GM19351 (cell line): ENCODE data around the gene HIPK4.
"Not testable (repeated sequence)": the region's sequence is repeated elsewhere in the genome, so short reads cannot be mapped to it uniquely, and the experiment has no call there.

Source experiments
- ATAC-seq: cut with Tn5 transposase; IDR thresholded peaks from one replicate; pipeline ENCODE4 v1.9.1; 2021; ENCODE audit warnings: mild to moderate bottlenecking, moderate library complexity; ENCODE audit not compliant: unreplicated experiment

Gene HIPK4

DNA sequence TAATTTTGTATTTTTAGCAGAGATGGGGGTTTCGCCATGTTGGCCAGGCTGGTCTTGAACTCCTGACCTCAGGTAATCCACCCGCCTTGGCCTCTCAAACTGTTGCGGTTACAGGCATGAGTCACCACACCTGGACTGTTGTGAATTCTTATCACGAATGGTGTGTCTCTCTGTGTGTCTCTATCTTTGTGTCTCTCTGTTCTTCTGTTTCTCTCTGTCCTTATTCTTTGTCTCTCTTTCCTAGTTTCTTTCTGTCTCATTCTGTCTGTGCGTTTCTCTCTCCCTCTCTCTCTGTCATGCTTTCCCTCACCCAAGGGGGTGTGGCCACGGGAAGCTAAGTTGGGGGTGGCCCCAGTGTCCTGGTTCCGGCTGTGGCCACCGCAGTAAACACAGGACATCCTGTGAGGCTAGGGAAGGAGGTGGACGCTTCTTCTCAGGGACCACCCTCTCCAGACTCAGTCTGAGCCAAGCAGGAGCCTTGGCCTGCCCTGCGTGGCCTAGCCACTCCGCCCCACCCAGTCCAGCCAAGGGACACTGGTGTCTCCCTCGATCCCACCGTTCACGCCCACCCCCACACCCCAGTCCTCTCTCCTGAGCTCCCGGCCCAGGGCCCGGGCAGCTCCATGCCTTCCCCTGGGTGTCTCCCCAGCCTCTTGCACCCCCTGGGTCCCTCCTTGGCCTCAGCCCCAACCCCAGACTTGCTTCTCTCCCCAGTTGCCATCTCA lies 27.1 kb upstream of the HIPK4 start:
- ATAC-seq: no peak

DNA sequence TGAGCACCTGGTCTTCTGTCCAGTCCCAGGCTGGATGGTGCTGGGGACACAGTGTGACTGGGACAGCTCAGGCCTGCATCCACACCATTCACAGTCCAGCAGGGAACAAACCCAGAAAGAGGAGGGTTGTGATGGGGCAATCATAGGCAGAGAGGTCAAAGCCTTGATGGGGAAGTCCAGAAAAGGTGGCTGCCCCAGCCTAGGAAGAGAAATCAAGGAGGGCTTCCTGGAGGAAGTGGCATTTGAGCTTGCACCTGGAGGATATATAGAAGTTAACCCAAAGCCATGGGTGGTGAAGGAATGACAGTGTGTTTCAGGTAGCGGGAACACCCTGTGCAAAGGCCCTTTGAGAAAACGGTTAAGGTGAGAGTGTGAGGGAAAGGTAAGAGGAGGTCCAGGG lies 25.8 kb upstream of the HIPK4 start:
- ATAC-seq: no peak

DNA sequence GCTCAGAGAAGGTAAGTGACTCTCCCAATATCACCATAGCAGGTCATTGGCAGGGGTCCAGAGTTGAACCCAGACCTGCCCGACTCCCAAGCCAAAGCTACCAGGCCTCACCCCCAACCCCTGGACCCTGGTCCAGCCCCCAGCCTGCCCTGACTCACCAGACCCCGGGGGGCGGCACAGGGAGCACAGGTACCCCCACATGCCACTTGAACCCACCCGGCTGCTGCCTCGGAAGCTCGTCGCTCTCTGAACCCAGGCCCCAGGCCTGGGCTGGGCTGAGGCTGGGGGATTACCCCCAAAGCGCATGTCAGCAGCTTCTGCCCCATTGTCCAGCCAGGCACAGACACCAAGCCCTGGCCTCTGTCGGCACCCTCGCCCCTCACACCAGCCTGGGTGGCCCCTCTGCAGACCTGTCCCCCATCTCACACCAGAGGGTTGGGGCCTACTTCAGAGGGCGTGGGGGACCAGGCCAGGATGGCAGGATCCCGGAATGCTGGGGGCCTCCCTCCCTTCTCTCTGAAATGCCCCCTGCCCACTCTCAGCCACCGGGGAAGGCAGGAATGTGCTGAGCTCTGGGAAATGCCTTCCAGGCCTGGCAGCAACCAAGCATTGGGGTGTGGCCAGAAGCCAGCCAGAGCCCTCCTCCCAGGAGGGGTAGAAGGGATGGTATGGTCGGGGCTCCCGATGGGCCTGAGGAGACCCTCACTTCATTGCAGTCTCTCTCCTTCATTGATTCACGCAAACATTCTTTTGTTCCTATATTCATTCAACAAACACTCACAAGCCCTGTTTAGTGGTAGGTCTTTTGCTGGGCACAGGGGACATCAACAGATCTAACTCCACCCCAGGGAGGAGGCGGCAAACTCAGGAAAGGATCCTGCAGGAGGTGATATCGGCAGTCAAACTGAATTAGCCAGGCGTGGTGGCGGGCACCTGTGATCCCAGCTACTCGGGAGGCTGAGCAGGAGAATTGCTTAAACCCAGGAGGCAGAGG lies 24.9 kb upstream of the HIPK4 start:
- ATAC-seq: no peak

DNA sequence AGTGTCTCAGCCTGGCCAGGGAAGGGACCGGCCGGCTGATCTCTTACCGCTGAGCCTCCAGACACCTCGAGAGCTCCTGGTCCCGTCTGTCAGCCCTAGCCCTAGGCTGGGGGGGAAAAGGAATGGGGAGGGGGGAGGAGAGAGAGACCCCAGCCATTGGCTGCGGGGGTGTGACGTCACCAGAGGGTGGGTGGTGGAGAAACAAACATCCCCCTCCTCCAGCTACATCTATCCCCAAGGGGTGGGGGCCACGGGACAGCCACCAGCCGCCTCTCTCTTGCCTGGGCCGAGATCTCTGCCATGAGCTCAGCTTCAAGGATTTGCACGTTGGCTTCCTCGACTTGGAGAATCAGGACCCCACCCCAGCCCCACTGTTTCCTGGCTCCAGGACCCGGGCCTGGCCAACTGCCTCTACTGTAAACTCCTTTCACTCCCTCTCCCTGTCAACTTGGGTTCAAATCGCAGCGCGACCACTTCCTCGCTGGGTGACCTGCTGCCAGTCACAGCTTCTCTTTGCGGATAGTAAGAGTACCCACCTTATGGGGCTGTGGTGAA lies 23.4 kb upstream of the HIPK4 start, which contains the start of gene PRX:
Gene PRX (minus strand): TSS at position 88 of the 555 bp plus-strand sequence. CDS start 5,446 bp downstream, outside the sequence.
- ATAC-seq: no peak

DNA sequence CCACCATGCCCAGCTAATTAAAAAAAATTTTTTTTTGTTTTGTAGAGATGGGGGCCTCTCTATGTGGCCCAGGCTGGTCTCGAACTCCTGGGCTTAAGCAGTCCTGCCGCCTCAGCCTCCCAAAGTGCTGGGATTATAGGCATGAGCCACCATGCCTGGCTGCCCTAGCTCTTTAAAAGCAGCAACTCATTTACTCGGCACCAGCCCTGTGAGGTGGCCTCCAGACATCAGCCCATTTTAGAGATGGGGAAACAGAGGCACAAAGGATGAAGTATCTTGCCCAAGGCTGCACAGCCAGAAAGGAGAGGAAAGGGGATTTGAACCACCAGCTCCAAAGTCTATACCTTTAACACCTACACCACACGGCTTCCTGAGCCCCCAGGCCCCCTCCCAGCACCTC lies 22.9 kb upstream of the HIPK4 start:
- ATAC-seq: no peak

DNA sequence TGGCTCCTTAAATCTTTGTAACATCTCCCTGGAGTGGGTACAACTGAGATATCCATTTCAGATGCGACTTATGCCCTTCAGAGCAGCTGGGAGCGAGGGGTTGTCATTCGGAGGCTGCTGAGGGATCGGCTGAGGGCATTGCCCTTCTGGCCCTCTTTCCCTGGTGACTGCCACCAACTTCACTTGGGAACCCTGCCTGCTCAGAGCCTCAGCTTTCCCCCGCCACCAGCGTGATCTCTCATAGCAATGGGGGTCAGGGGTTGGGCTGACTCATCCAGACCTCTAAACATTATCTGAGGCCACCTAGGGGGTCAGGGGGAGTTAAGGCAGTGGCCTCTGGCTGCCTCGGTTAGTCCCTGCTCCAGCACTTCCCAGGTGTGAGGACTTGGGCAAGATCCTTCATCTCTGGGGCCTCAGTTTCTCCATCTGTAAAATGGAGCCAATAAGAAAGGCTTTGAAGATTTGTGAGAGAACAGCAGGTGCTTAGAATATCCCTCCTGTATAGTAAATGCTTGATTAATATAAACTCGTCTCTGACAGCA lies 22.0 kb upstream of the HIPK4 start:
- ATAC-seq: no peak

DNA sequence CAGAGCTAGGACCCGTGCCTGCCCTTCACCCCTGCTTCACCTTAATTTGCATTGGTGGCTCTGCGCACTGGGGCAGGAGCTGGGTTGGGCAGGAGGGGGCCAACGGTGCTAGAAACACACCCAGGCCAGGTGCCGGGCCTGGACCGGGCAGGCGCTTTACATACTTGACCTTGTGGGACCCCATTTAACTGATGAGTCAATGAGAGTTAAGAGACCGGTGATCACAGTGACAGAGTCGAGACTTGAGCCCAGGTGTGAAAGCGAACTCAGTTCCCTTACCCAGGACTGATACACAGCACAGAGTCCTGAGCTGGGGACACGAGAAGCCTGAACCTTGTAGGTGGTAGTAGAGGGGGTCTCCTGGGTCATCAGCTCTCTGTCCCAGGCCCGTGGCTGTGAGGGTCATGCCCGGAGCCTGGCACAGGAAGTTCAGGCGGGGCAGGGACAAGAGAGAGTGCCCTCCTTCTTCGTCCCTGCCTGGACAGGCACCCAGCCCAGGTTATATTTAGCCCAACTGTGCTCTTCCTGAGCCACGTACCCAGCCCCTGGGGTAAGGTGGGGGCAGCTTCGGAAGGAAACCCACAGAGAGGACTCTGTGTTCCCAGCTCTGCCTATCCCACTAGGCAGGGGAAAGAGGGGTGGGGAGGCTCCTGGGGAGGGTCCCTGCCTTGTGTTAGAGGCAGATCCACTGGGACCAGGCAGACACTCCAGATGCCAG lies 21.3 kb upstream of the HIPK4 start:
- no peak for ATAC-seq

DNA sequence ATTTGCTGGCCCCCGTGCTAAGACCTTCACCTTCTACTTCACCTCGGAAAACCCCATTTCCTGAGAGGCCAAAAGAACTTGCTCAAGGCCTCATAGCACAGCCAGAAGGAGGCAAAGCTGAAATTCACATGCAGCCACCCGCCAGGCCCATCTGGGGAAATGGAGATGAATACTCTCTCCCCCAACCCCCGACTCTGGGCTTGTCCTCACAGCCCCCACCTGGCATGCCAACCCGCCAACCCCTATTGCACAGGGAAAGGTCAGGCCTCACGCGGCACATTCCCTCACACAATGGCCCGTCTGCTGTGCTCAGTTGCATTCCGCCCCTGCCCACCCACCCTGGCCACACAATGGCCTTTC lies 20.0 kb upstream of the HIPK4 start:
- ATAC-seq: no peak

DNA sequence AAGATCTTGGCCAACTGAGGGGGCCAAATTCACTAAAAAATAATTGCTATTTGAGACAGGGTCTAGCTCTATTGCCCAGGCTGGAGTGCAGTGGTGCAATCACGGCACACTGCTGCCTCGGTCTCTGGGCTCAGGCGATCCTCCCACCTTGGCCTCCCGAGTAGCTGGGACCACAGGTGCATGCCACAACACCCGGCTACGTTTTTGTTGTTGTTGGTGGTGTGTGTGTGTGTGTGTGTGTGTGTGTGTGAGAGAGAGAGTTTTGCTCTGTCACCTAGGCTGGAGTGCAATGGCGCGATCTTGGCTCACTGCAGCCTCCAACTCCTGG lies 18.6 kb upstream of the HIPK4 start:
- ATAC-seq: not testable (repeated sequence)

DNA sequence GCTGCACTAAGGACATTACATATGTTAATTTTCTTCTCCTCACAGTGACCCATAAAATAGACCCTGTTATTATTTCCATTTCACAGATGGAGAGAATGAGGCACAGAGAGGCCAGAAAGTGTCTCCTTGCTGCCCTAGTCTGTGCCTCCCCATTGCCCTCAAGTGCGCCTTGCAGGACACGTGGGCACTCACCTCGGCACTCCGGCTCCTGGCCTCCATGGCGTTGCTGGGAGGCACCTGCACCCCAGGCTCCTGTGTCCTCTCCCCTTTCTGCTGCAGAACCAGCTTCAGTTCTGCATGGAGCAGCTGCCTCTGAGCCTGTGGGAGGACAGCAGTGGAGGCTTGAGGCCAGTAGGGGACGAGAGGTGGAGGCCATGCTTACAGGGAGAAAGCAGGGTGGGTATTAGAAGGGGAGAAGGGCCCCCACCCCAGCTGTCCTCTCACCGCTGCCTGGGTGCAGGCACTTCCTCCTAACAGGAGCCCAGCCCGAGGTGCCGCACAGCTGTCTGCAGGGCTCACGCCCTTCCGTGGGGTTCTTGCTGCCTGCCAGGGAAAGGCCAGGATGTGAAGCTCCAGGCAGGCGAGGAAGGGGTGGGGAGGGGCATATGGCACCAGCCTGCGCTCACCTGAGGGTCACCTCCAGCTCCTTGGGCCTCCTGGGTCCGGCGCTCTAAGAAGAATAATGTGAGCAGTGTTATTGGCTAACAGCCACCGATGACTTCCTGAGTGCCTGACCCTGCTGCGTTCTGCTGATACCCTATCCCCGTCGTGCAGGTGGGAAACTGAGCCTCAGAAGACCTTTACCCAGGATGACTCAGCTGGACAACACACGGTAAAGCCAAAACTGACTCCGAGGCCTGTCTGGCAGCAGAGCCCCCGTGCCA lies 18.0 kb upstream of the HIPK4 start:
- no peak for ATAC-seq

DNA sequence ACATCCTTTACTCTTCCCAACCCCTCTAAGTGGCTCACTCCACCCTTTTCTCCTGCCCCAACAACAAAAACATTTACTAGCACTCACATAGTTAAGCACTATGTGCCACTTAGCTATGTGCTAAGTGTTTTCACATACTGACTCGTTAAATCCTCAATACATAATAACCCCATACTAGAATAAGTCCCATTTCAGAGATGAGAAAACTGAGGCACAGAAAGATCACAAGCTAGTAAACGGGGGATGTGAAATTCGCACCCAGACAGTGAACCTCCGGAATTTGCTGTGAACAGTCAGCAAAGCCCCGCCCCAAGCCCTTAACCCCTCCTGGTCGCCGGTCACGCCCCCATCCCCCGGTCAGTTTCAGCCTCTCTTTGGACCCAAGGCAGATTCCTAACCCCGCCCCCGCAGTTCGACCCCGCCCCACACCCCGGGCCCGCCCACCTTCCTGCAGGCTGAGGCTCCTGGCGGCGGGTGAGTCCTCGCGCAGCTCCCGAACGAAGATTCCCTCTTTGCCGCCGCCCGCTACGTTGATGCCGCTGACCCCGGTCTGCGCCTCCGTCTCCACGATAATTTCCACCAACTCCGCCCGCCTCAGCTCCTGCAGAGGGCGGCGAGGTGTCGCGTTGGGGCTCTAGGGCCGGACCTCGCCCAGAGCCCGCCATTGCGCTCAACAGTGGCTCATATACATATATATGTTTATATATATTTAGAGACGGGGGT lies 13.4 kb upstream of the HIPK4 start:
- peak; percentile 69 for ATAC-seq

DNA sequence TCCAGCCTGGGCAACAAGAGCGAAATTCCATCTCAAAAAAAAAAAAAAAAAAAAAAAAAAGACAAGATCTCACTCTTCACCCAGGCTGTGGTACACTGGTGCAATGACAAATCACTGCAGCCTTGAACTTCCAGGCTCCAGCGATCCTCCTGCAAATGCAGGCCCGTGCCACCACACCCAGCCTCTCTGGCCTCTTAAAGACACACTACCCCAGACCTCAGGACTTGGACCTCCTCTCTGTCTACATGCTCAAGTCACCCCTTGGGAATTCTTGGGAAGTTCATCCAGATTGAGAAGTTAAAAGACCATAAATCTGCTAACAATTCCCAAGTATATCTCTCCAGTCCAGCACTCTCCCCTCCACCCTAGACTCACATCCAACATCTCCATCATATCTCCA lies 10.6 kb upstream of the HIPK4 start:
- no peak for ATAC-seq

DNA sequence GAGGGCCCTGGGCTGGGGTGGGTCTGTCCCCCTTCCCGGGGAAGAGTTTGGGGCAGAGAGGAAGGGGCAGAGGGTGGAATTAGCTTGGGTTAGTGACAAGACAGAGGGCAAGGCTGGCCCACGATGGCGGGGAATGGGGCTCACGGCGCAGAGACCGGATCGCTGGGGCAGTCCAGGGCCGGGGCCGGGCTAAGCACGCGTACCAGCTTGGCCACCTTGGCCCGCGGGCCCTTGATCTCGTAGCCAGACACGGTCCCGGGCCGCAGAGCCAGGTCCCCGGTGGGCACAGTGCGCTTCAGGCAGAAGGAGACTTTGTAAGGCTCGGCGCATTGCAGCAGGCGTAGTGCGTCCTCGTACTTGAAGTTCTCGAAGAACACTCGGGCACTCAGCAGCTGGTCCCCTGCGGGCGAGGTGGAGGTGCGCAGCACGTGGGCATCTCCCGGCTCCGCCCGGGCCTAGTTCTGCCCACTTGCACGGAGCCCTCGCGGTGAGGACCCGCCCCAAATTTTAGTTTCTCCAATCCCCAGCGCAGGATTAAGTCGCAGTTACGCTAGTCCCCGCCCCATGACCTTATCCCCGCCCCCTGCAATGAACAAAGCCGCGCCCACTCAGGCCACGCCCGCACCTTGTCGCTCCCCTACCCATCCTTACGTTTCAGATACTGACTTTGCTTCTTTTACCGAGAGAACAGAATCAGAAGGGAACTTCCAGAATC lies 8.6 kb upstream of the HIPK4 start:
- ATAC-seq: no peak

DNA sequence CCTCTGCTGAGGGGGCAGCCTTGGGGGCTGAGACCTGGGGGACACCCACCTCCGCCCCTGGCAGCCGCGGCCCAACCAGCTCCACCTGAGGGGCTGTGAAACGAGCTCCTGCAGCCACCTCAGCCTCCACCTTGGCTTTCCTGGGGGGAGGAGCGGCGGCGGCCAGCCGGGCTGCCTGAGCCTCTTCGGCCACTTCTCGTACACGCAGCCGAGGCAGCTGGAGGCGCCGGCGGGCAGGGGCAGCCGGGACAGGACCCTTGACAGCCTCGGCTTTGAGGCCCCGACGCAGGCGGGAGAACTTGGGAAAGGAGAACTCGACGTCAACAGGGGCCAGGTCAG lies 7.6 kb upstream of the HIPK4 start:
- ATAC-seq: no peak

DNA sequence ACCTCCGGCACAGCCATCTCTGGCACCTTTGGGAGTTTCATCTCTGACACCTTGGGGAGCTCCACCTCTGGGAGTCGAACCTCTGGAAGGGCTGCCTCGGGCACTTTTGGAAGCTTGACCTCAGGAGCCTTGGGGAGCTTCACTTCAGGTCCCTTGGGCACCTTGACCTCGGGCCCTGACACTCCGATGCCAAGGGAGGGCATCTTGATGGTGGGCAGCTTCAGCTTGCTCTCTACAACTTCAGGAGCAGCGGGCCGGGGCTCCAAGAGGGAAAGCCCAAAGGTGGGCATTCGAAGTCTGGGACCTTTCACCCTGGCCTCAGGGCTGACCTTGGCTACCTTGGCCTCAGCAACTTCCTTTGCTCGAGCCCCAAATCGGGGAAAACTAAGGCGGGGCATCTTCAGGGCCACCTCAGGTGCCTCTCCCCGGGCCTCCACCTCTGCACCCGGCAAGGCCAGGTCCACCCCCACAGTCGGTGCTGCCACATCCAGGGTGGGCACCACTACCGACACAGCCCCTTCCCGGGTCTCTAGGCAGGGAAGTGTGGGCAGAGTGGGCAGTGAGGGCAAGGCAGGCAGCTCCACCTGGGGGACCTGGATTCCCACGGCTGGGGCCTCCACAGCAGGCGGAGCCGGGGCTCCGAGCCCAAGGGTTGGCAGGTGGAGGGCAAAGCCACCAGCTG lies 7.0 kb upstream of the HIPK4 start:
- no peak for ATAC-seq

DNA sequence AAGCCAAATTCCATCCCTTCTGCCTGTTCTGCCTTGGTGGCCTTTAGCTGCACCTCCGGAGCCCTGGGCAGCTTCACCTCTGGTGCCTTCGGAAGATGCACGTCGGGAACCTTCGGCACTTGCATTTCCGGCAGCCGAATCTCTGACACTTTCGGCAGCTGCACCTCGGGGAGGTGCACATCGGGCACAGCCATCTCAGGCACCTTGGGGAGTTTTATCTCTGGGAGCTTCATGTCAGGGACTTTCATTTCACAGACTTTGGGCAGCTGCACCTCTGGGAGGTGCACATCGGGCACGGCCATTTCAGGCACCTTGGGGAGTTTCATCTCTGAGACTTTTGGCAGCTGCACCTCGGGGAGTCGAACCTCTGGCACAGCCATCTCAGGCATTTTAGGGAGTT lies 6.0 kb upstream of the HIPK4 start:
- no peak for ATAC-seq

DNA sequence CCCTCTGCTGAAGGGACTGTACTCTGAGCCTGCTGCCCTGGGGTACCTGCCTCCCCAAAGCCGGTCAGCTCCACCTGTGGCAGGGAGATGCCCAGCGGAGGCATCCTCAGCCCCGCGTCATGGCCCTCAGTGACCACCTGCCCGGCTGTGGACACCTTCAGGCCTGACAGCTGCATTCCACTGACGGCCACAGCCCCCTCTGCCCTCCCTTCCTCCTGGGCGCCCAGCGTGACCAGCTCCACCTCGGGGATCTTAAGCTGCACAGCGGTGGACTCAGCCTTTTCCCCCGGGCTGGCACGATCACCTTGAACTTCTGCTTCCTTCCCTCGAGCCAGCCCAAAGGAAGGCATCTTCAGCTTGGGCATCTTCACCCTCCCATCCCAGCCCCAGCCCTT lies 4.8 kb upstream of the HIPK4 start:
- ATAC-seq: no peak
